Left forelimb (tissue), 1 donor: ENCODE measurements around the gene PPDPF.
"Not testable (repeated sequence)": the region's sequence is repeated elsewhere in the genome, so short reads cannot be mapped to it uniquely, and the experiment has no call there.

Experiments used
- DNase-seq: peaks from one replicate; pipeline ENCODE4 v3.0.0-alpha.2; 2018; ENCODE audit warnings: low spot score

PPDPF gene

DNA sequence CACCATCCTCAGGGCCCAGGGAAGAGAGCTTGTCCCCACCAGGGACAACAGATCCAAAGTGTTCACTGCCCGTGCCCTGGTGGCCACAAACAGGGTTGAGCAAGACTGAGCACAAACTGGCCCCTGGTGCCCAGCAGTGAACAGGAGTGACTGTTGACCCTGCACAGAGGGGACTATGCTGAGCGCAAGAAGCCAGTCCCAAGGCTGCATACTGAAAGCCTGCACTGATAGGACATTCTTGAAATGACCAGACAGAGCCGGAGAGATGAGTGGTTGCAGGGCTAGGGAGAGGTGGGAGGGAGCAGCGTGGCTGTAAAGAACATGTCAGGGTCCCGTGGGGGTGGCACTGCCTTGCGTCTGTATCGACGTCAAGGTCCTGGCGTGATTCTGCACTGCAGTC, 30.5 kb downstream of the PPDPF start:
- no peak for DNase-seq

DNA sequence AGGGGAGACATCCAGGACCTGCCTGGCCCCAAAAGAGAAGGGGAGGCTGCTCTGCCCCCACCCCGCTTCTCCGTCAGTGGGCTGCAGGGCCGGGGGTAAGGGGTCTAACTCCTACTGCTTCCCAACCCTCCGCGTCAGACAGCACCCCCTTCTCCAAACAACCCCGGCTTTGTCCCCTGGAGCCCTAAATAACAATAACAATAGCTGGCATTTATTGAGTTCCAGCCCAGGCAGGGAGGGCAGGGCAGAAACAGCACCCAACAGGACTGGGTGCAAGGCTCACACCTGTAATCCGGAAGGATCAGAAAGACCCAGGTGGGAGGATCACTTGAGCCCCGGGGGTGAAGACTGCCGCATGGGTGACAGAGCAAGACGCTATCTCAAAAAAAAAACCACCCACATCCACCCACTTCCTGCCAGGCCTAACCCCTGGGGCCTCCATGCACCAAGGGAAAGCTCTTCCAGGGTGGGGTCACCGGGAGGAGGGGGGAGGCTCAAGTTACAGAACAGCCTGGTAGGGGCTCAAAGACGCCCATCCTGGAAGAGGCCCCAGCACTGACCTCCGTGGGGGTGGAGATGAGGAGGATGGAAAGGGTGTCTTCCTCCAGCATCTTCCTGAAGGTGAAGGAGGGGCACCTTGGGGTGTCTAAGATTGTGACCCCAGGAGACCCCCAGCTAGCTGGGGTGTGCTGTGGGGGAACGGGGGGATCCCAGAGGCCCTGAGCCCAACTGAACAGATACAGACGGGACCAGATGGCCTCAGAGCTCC, 32.1 kb downstream of the PPDPF start:
- DNase-seq, result no peak

DNA sequence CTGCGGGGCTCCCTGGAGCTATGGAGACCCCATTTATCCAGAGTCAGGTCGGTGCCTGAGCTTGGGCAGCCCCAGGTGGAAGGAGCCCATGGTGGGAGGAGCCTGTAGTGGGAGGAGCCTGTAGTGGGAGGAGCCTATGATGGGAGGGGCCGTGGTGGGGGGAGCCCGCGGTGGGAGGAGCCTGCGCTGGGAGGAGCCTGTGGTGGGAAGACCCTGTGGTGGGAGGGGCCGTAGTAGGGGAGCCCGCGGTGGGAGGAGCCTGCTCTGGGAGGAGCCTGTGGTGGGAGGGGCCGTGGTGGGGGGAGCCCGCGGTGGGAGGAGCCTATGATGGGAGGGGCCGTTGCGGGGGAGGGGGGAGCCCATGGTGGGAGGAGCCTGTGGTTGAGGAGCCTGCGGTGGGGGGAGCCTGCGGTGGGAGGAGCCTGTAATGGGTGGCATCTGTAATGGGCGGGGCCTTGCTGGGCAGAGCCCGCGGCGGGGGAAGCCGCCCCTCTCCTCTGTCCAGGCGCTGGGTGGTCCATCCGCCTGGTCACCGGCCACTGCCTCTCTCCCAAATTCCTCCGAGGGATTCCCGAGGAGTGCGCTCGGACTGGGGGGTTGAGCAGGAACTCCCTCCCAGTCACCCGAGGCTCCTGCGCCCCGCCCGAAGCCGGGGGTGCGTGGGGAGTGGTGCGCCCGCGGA, 32.8 kb downstream of the PPDPF start:
- peak; percentile 81 for DNase-seq

DNA sequence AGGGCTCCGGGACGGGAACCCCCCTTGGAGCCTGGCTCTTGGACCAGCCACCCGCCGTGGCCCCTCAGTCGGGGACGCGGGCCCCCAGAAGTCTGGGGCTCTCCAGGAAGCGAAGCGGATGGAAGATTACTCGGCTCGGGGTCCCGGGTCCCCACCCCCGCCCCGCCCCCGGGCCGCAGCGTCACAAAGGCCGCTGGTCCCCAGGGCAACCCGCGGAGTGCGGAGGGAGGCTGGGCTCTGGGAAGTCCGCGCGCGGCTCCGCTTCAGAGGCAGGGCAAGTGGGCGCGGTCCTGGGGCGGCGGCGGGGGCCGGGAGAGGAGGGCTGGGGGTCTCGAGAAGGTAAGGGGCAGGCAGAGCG, 33.3 kb downstream of the PPDPF start, which contains the start of gene FNDC11:
Gene FNDC11, plus strand, starts transcription at position 227 of the 358 bp plus-strand sequence. CDS start 1,505 bp downstream, outside the sequence.
- no peak for DNase-seq

DNA sequence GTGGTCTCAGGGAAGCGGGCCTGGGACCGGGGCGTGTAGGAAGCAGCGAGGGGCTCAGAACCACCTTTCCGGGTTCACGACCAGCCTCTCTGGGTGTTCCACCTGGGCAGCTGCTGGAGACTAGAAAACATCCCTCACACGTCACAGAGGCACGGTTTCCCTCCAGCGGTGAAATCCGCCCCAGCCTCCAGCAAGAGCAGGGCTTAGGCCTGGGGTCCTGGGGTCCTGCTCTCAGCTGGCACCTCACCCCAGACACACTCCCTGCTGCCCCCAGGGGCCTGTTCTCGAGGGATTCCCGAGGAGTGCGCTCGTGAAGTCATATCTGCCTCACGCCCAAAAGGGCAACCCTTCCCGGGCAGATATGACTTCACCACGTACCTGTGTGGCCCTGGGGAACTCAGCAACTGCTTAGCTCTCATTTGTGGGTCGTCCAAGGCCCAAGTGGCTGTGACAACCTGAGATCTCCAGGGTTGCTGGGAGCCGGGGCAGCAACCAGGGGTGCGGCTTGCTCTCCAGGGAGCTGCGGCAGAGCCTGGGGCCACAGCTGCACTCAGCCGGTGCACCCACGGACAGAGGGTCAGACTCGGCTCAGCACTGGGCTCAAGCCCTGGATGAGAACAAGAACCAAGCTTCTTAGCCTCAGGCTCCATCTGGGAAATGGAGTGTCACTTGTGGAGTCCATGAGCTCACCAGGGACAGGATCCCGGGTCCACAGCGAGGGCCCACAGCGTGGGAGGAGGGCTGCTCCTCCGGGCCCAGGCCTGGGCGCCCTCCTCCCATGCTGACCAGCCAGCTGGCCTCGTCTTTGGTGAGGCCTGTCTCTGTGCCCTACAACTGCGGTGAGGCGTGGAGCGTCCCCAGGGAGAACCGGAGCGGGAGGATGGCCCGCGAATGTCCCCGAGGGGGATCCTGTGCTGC, 34.1 kb downstream of the PPDPF start:
- no peak for DNase-seq

DNA sequence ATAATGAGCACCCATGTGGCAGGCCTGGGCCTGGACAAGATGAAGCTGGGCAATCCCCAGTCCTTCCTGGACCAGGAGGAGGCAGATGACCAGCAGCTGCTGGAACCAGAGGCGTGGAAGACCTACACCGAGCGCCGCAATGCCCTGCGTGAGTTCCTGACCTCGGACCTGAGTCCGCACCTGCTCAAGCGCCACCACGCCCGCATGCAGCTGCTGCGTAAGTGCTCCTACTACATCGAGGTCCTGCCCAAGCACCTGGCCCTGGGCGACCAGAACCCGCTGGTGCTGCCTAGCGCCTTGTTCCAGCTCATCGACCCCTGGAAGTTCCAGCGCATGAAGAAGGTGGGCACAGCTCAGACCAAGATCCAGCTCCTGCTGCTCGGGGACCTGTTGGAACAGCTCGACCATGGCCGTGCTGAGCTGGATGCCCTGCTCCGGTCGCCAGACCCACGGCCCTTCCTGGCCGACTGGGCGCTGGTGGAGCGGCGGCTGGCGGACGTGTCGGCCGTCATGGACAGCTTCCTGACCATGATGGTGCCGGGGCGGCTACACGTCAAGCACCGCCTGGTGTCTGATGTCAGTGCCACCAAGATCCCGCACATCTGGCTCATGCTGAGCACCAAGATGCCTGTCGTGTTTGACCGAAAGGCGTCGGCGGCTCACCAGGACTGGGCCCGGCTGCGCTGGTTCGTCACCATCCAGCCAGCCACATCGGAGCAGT, 35.3 kb downstream of the PPDPF start:
- no peak for DNase-seq

DNA sequence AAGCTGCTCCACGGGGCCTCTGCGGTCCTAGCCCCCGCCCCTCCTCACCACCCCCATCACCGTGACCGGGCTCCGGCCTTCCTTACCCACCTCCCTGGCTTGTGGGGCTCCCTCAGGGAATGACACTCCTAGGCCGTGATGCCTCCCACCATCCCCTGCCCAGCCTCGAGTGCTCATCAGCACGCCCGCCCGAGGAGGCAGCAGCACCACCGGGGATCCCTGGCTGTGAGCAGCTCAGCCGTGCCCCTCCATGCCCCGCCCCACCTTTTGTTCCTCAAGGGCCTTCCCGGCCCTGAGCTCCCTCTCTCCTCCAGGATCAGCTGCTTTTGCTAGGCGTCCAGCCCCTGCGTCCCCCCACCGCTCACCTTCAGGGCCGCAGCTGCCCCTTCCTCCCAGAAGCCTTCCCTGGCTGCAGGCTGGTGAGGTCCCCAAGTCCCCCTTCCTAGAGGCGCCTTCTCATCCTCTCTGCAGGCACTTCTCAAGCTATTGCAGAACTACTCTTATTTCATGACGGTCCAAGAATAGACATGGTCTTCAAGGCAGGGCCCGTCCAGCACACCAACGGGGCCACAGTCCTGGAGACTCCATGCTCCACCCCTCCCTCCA, 36.4 kb downstream of the PPDPF start:
- no peak for DNase-seq

DNA sequence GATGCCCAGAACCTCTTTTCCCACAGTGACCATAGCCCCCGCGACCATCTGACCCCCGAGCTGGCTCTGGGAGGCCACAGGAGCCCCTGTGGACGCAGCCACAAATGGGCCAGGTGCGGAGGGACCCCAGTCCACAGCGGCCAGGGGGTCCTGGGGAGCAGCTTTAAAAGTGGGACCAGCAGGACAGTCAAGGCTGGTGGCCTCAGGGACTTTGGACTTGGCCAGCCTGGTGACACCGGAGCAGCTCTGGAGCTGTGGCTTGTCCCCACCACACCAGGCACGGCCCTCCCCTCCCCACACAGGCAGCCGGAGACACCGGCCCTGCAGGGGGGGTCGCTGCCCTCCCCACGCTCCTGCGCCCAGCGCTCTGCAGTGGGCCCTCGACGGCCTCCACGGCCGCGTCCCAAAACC, 36.9 kb downstream of the PPDPF start:
- no peak for DNase-seq

DNA sequence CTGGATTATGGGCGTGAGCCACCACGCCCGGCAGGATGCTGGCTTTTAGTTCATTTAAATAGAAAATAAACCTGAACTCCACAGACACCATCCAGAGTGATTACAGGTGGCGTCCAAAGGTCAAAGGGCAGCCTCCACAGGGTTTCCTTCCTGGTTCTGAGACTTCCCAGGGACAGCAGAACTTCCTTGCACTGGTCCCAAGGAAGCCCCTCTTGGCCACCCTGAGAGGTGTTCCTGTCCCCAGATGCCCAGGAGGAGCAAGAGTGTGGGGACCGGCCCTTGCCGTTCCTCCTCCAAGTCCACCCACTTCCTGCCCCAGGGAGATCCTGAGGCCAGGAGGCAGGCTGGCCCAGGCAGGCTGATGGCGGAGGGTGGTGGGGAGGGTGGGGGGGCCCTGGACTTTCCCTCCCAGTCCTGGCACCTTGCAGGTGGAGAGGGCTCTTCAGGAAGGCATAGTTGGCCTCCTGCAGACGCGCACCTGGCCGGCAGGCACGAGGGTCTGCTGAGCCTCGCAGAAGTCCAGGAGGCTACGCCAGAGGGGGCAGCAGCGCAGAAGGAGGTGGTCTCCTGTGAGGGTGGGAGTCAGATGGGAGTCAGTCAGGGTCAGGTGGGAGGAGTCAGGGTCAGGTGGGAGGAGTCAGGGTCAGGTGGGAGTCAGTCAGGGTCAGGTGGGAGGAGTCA, 38.4 kb downstream of the PPDPF start:
- no peak for DNase-seq

DNA sequence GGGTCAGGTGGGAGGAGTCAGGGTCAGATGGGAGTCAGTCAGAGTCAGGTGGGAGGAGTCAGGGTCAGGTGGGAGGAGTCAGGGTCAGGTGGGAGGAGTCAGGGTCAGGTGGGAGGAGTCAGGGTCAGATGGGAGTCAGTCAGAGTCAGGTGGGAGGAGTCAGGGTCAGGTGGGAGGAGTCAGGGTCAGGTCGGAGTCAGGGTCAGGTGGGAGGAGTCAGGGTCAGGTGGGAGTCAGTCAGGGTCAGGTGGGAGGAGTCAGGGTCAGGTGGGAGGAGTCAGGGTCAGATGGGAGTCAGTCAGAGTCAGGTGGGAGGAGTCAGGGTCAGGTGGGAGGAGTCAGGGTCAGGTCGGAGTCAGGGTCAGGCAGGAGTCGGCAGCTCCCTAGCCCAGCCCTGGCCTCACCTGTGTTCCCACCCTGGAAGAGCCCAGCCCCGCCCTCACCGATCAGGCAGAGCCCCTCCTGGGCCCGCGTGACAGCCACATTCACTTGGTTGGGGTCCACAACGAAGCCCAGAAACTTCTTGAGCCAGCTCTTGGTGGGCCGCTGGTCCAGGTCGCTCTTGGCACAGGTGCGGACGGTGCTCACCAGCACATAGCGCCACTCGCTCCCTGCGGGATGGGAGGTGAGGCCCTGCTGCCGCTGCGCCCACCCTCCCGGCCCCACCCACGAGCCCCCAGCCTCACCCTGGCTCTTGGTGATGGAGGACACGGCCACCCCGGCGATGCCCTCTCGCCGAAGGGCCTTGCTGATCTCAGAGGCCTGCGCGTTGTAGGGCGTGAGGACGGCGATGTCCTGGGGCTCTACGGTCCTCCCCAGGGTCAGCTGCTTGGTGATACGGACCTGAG, 39.1 kb downstream of the PPDPF start:
- DNase-seq, result not testable (repeated sequence)

DNA sequence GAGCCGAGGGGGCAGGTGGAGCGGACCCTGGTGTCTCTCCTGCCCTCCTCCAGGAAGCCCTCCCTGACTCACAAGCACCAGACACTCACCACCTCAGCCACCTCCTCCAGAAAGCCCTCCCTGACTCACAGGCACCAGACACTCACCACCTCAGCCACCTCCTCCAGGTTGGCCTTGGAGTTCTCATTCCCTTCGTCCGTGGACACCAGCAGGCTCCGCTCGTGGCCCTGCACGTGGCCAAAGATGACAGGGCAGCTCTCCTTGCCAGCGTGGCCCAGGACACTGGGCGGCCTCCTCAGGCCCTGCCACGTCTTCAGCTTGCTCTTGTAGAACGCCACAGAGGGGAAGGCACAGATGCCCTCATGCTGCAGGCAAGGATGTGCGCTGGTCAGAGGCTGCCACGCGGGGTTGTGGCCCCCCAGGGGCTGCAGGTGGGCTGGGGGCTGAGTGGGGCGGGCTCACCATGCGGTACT, 39.8 kb downstream of the PPDPF start:
- no peak for DNase-seq

DNA sequence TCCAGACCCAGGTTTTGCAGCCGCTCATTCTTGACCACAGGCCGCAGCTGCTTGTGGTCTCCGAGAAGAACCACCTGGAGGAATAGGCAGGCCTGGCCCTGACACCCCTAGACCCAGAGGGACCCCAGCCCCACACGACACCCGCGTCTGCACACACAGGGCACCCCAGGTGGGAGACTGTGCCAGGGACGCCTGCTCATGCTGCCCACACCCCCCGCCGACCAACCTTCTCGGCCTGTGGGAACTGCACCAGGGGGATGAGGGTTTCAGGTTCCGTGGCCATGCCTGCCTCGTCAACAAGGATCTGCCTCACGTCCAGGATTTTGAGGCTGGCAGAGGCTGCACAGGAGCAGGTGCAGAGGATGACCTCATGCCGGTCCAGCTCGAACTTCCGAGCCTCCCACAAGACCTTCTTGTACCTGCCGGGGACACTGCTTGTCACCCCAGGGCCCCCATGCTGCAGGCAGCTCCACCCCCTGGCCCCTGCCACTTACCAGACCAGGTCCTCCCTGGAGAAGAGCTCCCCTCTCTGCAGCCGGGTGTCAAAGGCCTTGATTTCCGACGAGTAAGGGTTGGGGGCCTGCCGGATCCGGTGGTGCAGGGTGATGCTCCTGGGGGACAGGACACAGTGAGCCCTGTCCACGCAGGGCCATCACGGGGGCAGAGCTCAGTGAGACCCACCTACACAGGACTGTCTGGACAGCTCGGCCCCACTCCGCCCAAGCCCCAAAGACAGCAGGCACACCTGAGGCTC, 40.5 kb downstream of the PPDPF start:
- no peak for DNase-seq

DNA sequence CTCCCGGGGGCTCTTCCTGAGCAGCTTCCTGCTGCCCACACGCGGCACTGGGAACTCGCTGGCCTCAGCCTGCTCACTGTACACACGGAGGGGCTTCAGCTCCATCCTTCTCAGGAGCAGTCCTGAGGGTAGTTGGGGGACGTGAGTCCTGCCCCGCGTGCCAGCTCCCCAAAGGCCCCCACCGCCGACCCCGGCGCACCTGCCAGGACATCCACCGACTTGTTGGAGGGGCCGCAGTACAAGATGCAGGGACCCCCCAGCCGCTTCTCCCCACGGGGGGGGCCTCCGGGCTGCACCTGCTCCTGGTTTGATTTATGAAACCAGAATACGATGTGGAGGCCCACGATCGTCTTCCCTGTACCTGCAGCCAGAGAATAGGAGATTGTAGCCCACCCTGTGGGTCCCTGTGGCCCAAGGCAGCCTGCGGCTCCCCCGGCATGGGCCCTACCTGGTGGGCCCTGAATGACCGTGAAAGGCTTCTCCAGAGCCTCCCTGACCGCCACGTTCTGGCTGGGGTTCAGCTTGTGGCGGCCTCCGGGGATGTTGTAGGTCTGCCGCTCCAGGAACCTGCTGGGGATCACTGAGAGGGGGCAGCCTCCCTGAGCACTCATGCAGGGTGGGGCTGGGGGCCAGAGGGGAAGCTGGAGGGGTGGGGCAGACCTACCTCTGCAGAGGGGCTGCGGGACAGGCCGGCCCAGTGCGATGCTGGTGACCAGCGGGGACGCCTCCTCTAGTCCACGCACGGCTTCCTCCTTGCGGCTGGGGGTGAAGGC, 41.2 kb downstream of the PPDPF start:
- no peak for DNase-seq

DNA sequence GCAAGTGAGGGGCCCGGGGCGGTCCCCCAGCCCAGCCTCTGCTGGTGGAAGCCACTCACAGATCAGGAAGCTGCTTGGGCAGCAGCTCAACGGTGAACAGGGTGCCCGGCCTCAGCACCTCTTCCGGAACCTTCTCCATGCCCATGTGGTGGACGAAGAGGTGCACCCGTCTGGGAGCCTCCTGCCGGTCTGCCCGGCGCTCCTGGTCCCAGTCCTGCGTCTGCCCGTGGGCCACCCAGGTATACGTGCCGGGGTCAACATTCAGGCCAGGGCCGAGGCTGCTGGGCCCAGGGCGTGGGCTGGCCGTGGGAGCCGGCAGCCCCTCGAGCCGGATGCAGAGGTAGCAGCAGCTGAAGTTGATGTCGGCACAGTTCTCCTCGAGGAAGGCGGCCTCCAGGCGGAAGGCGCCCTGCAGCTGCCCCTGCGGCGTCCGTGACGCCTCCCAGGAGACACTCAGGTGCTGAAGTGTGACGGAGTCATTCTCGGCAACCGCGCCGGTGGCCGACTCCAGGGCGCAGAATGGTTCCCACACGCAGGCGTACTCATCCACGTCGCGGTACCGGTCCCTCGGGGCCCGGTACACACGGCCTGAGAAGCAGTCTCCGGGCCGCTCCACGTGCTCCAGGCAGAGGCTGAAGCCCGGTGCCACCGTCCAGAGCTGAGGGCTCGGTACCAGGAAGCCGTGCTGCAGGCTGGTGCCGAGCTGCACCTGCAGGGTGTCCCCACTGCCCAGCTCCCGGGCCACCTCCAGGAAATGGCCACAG, 42.1 kb downstream of the PPDPF start:
- no peak for DNase-seq

DNA sequence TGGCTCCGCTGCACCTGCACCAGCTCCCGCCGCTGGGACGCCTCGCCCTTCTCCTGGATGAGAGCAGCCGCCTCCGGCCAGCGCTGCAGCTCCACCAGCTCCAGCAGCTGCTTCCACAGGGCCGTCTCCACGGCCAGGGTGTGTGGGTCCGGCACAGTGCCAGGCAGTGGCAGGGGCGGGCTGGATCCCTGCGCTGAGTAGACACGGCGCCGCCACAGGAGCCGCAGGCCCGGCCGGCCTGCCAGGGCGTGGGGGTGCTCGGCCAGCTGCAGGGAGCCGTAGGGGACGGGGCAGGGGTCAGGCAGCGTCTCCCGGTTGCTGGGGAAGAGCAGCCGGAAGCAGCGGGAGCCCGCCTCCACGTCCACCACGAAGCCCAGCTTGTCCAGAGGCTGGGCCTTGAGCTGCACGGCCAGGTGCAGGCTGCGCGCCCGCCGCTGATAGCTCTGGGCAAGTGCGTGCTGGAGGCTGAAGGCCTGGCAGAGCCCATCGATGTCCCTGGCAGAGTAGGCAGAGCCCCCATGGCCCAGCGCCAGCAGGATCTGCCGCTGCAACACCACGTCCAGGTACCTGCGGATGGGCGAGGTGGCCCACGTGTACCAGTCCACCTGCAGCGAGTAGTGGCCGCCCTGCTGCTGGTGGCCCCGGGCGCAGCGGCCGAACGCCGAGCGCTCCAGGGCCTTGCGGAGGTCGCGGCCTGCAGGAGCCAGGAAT, 42.8 kb downstream of the PPDPF start:
- no peak for DNase-seq

DNA sequence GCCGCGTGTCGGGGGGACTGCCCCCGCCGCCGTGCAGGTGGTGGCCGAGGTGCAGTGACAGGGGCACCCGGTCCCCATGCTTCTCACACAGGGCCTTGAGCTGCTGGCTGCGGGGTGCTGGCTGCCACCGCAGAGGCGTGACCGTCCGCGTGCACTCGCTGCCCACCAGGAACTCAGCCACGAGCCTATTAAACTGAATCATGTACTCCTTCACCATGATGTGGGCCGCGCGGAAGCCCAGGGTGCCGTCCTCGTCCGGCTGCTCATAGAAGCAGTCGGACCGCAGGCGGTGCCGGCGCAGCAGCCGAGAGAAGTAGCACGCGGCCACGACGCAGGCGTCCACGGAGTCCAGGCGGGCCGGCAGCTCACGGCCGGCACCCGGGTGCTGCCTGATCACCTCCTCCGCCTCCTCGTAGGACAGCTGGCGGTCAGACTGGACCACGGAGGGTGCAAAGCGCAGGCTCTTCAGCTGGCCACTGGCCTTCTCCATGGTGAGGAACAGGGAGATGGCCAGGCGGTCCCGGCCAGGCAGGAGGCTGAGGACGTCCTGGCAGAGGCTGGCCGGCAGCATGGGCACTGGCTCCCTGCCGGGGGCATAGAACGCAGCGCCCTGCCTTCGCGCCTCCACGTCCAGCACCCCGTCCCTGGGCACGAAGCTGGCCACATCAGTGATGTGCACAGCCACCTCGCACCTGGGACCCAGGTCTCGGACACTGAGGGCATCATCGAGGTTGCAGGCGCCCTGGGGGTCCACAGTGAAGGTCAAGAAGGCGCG, 43.7 kb downstream of the PPDPF start:
- no peak for DNase-seq
